ES-I3 (cell line): ENCODE results near the gene RAPGEF4.
"Not testable (repeated sequence)": the region's sequence is repeated elsewhere in the genome, so short reads cannot be mapped to it uniquely, and the experiment has no call there.

Experiments used
- H3K36me3 ChIP-seq: 2 replicates; pipeline ENCODE4 v1.6.1; 2013; ENCODE audit warnings: mild to moderate bottlenecking, low read length, control low read depth, moderate library complexity; ENCODE audit not compliant: insufficient read depth
- H3K4me1 ChIP-seq: 2 replicates; pipeline ENCODE4 v1.6.1; 2013; ENCODE audit warnings: mild to moderate bottlenecking, control low read depth, low read length; ENCODE audit not compliant: insufficient read depth
- H3K9ac ChIP-seq: 2 replicates; pipeline ENCODE4 v1.6.1; 2013; ENCODE audit warnings: low read depth, mild to moderate bottlenecking, low read length, moderate library complexity
- H3K9me3 ChIP-seq: 2 replicates; pipeline ENCODE4 v1.6.1; 2013; ENCODE audit warnings: mild to moderate bottlenecking, low read length, moderate library complexity; ENCODE audit not compliant: control insufficient read depth, insufficient read depth

RAPGEF4 gene

DNA sequence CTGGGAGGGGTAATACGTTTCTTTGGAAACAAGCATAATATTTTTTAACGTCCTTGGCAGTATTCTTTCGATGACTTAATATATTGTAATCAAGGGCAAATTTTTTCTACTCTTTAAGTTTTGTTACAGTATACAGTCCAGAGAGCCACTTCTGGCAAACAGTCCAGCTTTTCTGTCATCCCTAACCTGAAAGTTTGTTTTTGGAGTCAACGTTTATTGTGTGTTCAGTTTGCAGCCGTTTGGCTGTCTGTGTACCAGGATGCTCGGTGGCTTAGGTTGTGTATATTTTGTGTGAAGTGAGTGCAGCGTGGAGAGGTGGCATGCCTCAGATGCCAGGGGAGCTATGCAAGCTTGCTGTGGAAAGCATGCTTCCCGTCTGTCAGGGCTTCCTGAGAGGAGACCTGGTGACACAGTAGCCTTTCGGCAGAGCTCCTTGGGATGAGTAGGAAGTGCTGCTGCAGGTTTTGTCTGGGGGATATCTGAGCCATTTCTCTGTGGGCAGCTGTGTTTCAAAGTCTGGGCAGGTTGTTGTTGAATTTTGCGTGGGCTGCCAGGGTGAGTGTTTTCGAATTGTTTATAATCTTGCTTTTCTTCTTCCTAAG, 354.7 kb downstream of the RAPGEF4 start:
- peaks cover 15% of the 10 kb centered on the region; the same call in 1 of the 2 replicates for H3K4me1 ChIP-seq
- H3K9ac ChIP-seq: no peak overlapping the region
- H3K36me3 ChIP-seq: 0 out of 2 replicates have a peak, but pooled peaks cover 3% of the 10 kb centered on the region

DNA sequence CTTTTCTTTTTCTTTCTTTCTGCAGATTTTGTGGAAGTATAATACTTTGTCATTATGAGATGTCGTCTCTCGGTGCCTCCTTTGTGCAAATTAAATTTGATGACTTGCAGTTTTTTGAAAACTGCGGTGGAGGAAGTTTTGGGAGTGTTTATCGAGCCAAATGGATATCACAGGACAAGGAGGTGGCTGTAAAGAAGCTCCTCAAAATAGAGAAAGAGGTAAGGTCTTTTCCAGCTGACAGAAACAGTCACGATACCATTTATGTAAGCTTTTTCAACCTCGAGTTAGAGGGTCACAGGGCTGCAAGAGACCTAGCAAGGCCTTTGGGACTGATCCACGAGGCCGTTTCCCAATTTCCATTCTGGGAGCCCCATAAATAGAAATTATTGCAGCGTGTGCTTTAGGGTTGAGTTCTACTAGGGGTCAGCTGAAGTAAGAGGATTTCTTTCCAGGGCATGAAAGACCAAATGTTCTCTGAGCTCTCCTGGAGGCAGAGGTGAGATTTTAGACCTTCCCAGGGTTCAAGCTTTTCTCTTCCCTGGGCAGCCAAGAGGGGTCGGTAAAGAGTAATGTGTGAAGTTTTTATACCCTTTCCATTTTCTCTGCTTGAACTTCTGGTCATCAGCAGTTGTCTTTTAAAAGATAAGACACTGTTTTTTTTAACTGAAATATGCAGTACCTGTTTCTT, 355.5 kb downstream of the RAPGEF4 start:
- H3K9ac ChIP-seq: no peak overlapping the region
- no peaks in the 10 kb centered on the region for H3K9me3 ChIP-seq
- H3K36me3 ChIP-seq: 0 out of 2 replicates have a peak, but pooled peaks cover 3% of the 10 kb centered on the region
- H3K4me1 ChIP-seq: peaks cover 15% of the 10 kb centered on the region; the same call in 1 of the 2 replicates

More for the DNA sequence above, 354.7 kb downstream of the RAPGEF4 start:
- no peaks in the 10 kb centered on the region for H3K9me3 ChIP-seq

DNA sequence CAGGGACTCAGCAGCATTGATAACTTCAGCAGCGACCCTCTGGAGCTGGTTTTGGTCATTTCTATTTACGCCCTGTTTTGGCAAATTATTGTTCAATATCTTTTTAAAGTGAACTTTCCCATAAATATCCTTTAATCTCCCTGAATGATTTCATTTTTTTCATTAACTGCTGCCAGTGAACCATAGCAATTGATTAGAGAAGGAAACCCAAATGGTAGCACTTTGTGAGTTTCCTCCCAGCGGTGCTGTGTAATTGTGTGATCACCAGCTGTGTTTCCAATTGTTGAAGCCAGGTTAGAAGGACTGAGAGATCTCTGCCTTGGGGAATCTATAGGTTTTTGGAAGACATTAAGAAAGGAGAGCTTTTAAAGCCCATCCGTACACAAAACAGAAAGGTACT, 356.3 kb downstream of the RAPGEF4 start:
- 0 out of 2 replicates have a peak, but pooled peaks cover 3% of the 10 kb centered on the region for H3K36me3 ChIP-seq
- H3K4me1 ChIP-seq: 0 out of 2 replicates have a peak, but pooled peaks cover 11% of the 10 kb centered on the region
- no peak overlapping the region for H3K9ac ChIP-seq
- no peaks in the 10 kb centered on the region for H3K9me3 ChIP-seq

DNA sequence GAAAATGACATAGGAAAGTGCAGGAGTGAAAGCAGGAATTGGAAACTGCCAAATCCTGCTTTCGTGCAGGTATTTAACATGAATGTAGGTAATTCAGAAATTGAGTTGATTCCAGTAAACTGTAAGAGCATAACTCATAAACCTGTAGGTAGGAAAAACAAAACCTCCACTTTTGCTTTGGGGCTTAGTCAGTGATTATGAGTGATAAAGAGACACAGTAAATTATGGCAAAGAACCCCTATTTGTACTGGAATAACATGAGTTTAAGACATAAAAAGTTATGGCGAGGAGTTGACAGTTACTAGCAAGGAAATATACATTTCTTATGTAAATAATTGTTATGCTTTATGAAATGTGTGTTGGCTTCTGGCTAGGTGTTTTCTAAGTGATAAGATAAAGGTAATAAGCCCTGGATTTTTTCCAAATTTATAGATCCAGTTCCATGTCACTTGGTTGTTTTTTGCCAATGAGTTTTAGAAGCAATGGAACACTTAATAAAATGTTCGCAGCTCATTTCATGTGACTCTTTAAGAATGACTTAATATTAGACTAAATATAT, 357.3 kb downstream of the RAPGEF4 start:
- 0 out of 2 replicates have a peak, but pooled peaks cover 3% of the 10 kb centered on the region for H3K36me3 ChIP-seq
- no peaks in the 10 kb centered on the region for H3K9me3 ChIP-seq
- no peak overlapping the region for H3K9ac ChIP-seq
- 0 out of 2 replicates have a peak, but pooled peaks cover 11% of the 10 kb centered on the region for H3K4me1 ChIP-seq

DNA sequence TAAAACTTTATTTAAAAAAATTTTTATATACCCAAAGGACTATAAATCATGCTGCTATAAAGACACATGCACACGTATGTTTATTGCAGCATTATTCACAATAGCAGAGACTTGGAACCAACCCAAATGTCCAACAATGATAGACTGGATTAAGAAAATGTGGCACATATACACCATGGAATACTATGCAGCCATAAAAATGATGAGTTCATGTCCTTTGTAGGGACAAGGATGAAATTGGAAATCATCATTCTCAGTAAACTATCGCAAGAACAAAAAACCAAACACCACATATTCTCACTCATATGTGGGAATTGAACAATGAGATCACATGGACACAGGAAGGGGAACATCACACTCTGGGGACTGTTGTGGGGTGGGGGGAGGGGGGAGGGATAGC, 358.0 kb downstream of the RAPGEF4 start:
- not testable (repeated sequence) for H3K9ac ChIP-seq, H3K36me3 ChIP-seq, H3K9me3 ChIP-seq
- H3K4me1 ChIP-seq: 0 out of 2 replicates have a peak, but pooled peaks cover 11% of the 10 kb centered on the region

DNA sequence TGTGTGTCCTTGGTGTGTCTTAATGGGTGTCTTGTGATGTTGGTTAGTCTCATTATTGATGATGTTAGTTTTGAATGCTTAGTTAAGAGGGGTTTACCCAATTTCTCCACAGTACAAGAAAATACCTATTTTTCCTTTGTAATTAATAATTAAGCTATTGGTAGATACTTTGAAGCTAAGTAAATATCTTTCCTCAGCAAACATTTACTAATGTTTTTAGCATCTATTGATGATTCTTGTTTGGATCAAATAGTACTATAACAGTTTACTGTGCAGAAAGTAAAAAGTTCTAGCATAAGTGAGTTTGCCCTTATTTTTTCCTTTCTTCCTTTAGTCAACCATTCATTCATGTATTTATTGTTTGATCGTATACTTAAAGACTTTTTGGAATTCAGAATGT, 359.1 kb downstream of the RAPGEF4 start:
- Histone ChIP-seq H3K9ac (no peak overlapping the region), H3K36me3 (0 out of 2 replicates have a peak, but pooled peaks cover 3% of the 10 kb centered on the region), H3K4me1 (0 out of 2 replicates have a peak, but pooled peaks cover 11% of the 10 kb centered on the region), H3K9me3 (no peaks in the 10 kb centered on the region)

DNA sequence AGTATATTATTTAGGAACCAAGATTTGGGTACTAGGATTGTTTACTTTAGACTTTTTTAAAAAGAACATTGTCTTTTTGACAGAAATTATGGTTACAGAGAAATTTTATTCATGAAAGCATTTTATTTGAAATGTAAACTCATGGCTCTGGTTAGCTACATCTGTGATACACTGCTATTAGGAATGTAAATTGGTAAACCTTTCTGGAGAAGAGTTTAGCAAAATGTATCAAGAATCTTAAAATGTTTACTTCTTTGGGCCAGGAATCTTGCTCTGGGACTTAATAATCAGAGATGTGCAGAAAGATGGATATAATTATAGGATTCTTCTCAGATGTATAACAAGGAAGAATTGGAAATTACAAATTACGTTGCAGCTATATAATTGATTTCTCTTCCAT, 359.7 kb downstream of the RAPGEF4 start:
- no peaks in the 10 kb centered on the region for H3K9me3 ChIP-seq
- no peak overlapping the region for H3K9ac ChIP-seq
- H3K36me3 ChIP-seq: 0 out of 2 replicates have a peak, but pooled peaks cover 3% of the 10 kb centered on the region
- 0 out of 2 replicates have a peak, but pooled peaks cover 9% of the 10 kb centered on the region for H3K4me1 ChIP-seq

DNA sequence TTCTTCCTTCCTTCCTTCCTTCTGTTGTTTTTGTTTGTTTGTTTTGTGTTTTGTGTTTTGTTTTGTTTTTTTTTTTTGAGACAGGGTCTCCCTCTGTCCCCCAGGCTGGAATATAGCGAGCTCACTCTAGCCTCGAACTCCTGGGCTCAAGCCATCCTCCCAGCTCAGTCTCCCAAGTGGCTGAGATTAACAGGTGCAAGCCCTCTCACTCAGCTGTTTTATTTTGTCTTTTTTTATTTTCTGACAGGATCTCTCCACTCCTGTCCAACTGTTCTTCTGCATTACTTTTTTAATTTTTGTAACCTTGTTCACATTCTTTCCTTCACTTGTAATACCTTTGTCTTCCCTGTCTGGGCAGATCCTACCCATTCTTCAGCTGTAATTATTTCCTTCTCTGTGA, 363.6 kb downstream of the RAPGEF4 start:
- Histone ChIP-seq H3K9ac (no peak overlapping the region), H3K4me1 (peaks cover 9% of the 10 kb centered on the region; the same call in 1 of the 2 replicates)

DNA sequence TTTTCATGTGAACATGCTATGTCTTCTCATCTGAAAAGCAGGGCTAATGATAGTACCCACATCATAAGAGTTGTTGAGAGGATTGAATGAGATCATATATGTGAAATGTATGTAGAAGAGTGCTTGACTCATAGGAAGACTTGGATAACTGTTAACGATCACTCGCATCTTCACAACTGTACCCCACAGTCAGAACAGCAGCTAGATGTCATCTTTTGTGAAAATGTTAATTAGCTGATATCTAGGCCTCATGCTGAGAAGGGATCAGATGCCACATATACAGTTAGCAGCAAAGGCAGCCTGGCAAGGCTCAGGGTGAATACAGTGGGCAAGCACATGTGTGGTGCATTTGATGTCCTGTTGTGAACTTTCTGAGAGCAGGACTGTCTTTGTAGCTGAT, 364.2 kb downstream of the RAPGEF4 start:
- Histone ChIP-seq H3K9me3 (no peaks in the 10 kb centered on the region), H3K9ac (no peak overlapping the region), H3K36me3 (no peaks in the 10 kb centered on the region), H3K4me1 (peaks cover 9% of the 10 kb centered on the region; the same call in 1 of the 2 replicates)

More for the DNA sequence above, 363.6 kb downstream of the RAPGEF4 start:
- H3K36me3 ChIP-seq: no peaks in the 10 kb centered on the region
- H3K9me3 ChIP-seq: no peaks in the 10 kb centered on the region

DNA sequence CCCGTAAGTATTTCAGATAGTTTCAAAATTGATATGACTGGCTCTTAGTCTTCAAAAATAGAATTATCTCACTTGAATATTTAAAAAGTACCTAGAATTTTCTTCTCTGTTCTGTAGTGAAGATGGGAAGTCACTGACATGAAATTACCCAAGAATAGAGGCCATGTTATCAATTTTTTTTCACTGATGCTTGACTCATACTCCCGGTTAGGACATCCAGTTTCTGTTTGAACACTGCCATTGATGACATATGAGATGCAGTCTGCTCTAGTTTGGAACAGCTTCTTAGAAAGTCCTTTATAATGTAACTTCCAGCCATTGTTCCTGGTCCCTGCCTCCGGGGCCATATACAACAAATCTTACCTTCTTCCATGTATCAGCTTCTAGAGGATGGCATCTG, 366.0 kb downstream of the RAPGEF4 start:
- H3K4me1 ChIP-seq: peaks cover 11% of the 10 kb centered on the region; the same call in 1 of the 2 replicates
- H3K9me3 ChIP-seq: no peaks in the 10 kb centered on the region
- no peaks in the 10 kb centered on the region for H3K36me3 ChIP-seq
- H3K9ac ChIP-seq: no peak overlapping the region
